Mucosa of rectum (tissue), 2 donors: Measurements from ENCODE around the gene MLLT10.

Experiments used
- H3K27ac ChIP-seq, 2 donors: one replicate each; pipeline ENCODE4 v1.7.0; 2013; ENCODE audit warnings: inconsistent platforms in 2 of 2, low read depth in 2 of 2, low read length in 2 of 2
- H3K27me3 ChIP-seq, 2 donors: one replicate each; pipeline ENCODE4 v1.7.0; 2013; ENCODE audit warnings: low read length in 2 of 2; ENCODE audit not compliant: control insufficient read depth in 2 of 2, insufficient read depth in 2 of 2
- H3K36me3 ChIP-seq, 2 donors: one replicate each; pipeline ENCODE4 v1.7.0; 2013; ENCODE audit warnings: low read length in 2 of 2; ENCODE audit not compliant: control insufficient read depth in 2 of 2, insufficient read depth in 2 of 2
- H3K4me1 ChIP-seq, 2 donors: one replicate each; pipeline ENCODE4 v1.7.0; 2013; ENCODE audit warnings: low read length in 2 of 2, mild to moderate bottlenecking in 1 of 2; ENCODE audit not compliant: control insufficient read depth in 2 of 2, insufficient read depth in 2 of 2
- H3K4me3 ChIP-seq, 2 donors: one replicate each; pipeline ENCODE4 v1.7.0; 2013; ENCODE audit warnings: low read length in 2 of 2
- H3K9ac ChIP-seq, 2 donors: one replicate each; pipeline ENCODE4 v1.7.0; 2013; ENCODE audit warnings: low read length in 2 of 2, low read depth in 1 of 2, mild to moderate bottlenecking in 1 of 2
- H3K9me3 ChIP-seq, 2 donors: one replicate each; pipeline ENCODE4 v1.7.0; 2013; ENCODE audit warnings: low read length in 2 of 2; ENCODE audit not compliant: control insufficient read depth in 2 of 2
- donor health status: healthy.
- donor health status: Normal muscosa, but diverticular disease.

Gene MLLT10

GRCh38 chr10:21511095-21511570, 22.9 kb upstream of the MLLT10 start:
- H3K9me3 ChIP-seq: no peaks in the 10 kb centered on the region
- H3K27ac ChIP-seq: no peak overlapping the region
- peaks cover 0 to 4% of the 10 kb centered on the region in 2 donors for H3K4me1 ChIP-seq
- peaks cover 34 to 37% of the 10 kb centered on the region in 2 donors for H3K27me3 ChIP-seq
- no peak overlapping the region for H3K9ac ChIP-seq
- H3K4me3 ChIP-seq: no peak overlapping the region
- H3K36me3 ChIP-seq: no peaks in the 10 kb centered on the region

GRCh38 chr10:21511946-21512572, 22.0 kb upstream of the MLLT10 start:
- Histone ChIP-seq H3K36me3 (no peaks in the 10 kb centered on the region), H3K4me1 (peaks cover 0 to 8% of the 10 kb centered on the region in 2 donors), H3K4me3 (no peak overlapping the region), H3K9ac (no peak overlapping the region), H3K9me3 (no peaks in the 10 kb centered on the region), H3K27ac (no peak overlapping the region), H3K27me3 (peaks cover 39% of the 10 kb centered on the region in 2 donors)

GRCh38 chr10:21512573-21513404, 21.2 kb upstream of the MLLT10 start:
- Histone ChIP-seq H3K9ac (no peak overlapping the region), H3K27me3 (peaks cover 42 to 45% of the 10 kb centered on the region in 2 donors), H3K27ac (no peak overlapping the region), H3K36me3 (no peaks in the 10 kb centered on the region), H3K9me3 (no peaks in the 10 kb centered on the region), H3K4me1 (peaks cover 0 to 13% of the 10 kb centered on the region in 2 donors), H3K4me3 (no peak overlapping the region)

GRCh38 chr10:21513405-21513788, 20.6 kb upstream of the MLLT10 start:
- Histone ChIP-seq H3K36me3 (no peaks in the 10 kb centered on the region), H3K9me3 (no peaks in the 10 kb centered on the region), H3K4me1 (peaks cover 0 to 18% of the 10 kb centered on the region in 2 donors), H3K27ac (no peak overlapping the region), H3K9ac (no peak overlapping the region), H3K27me3 (peaks cover 45 to 51% of the 10 kb centered on the region in 2 donors), H3K4me3 (no peak overlapping the region)

GRCh38 chr10:21514129-21514817, 19.8 kb upstream of the MLLT10 start:
- no peak overlapping the region for H3K27ac ChIP-seq
- peaks cover 54 to 60% of the 10 kb centered on the region in 2 donors for H3K27me3 ChIP-seq
- no peak overlapping the region for H3K4me3 ChIP-seq

GRCh38 chr10:21514818-21515351, 19.1 kb upstream of the MLLT10 start:
- Histone ChIP-seq H3K9me3 (no peaks in the 10 kb centered on the region), H3K27ac (no peak overlapping the region), H3K27me3 (peaks cover 60 to 66% of the 10 kb centered on the region in 2 donors), H3K9ac (no peak overlapping the region), H3K4me3 (no peak overlapping the region), H3K4me1 (peaks cover 0 to 25% of the 10 kb centered on the region in 2 donors), H3K36me3 (no peaks in the 10 kb centered on the region)

More at GRCh38 chr10:21514129-21514817, 19.8 kb upstream of the MLLT10 start:
- no peak overlapping the region for H3K9ac ChIP-seq
- H3K9me3 ChIP-seq: no peaks in the 10 kb centered on the region
- peaks cover 0 to 24% of the 10 kb centered on the region in 2 donors for H3K4me1 ChIP-seq
- no peaks in the 10 kb centered on the region for H3K36me3 ChIP-seq

GRCh38 chr10:21515361-21516241, 18.4 kb upstream of the MLLT10 start:
- Histone ChIP-seq H3K27ac (no peak overlapping the region), H3K27me3 (peaks cover 62 to 69% of the 10 kb centered on the region in 2 donors), H3K9me3 (no peaks in the 10 kb centered on the region), H3K4me1 (peaks cover 0 to 25% of the 10 kb centered on the region in 2 donors), H3K36me3 (no peaks in the 10 kb centered on the region), H3K4me3 (peak overlapping the region; percentile 57 to 65), H3K9ac (no peak overlapping the region)

- H3K4me1 ChIP-seq: peaks cover 0 to 22% of the 10 kb centered on the region in 2 donors
- peaks cover 60 to 70% of the 10 kb centered on the region in 2 donors for H3K27me3 ChIP-seq
Observed at GRCh38 chr10:21516242-21517131, 17.5 kb upstream of the MLLT10 start.

More at GRCh38 chr10:21516242-21517131, 17.5 kb upstream of the MLLT10 start:
- Histone ChIP-seq H3K9ac (peak overlapping the region in 1 of 2 donors; percentile 50), H3K9me3 (no peaks in the 10 kb centered on the region), H3K27ac (no peak overlapping the region), H3K4me3 (peak overlapping the region; percentile 57 to 65), H3K36me3 (no peaks in the 10 kb centered on the region)
